ENCODE results near the gene UXS1.
"Not testable (repeated sequence)": the region's sequence is repeated elsewhere in the genome, so short reads cannot be mapped to it uniquely, and the experiment has no call there.

UXS1 gene

DNA sequence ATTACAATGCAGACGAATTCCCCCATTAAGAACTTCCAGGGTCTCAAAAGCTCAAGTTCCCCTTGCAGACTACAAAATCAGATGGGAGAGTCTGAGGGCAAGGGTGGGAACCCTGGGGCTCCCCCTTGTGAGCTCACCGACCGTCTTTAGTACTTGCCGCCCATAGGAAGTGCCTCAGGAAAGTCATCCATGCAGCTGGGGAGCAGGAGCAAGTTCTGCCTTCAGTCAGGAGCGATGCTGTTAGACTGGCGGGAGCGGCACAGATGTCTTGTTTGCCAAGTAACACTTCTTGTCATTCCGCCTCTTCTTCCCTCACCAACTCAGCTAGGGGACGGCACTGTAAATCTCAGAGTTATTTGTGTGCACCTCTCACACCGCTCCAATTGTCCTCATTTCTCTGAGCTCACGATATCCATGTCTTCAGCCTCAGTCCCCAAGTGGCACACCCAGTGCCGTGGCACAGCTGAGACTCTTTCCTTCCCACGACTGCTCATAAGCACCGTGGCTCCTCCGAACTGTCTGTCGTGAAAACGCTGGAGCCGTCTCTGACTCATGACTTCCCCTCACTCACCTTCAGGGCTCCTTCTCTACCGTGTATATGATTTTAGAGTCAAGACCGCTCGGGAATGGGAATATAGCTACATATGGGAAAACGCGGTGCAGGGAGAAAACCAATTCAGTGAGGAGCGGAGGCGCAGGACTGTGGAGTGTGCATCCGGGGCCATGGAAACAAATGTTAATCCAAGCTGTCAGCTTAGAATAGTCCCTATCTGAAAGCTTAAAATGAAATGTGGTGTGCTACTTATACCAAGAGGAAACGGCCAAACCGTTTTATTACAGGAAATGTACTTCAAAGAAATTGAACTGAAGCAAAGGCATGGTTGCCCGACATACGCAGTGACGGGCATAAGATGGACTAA is 34.0 kb downstream of the UXS1 start:
- no peak for DNase-seq

DNA sequence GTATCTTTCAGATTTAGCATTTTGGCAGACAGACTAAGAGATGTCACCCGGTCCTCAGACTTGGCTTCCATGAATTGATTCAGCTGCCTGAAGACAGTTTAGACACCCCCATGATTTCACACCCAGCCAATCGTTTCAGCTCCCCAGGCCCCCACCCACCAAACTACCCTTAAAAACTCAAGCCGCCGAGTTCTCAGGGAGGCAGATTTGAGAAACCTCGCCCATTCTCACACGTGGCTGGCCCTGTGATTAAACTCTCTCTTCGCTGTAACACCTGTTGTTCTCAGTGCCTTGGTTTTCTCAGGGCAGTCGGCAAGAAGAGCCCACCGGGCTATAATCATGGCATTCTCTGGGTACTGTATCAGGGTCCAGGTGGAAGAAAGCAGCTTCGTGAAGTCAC is 35.2 kb downstream of the UXS1 start:
- no peak for DNase-seq

DNA sequence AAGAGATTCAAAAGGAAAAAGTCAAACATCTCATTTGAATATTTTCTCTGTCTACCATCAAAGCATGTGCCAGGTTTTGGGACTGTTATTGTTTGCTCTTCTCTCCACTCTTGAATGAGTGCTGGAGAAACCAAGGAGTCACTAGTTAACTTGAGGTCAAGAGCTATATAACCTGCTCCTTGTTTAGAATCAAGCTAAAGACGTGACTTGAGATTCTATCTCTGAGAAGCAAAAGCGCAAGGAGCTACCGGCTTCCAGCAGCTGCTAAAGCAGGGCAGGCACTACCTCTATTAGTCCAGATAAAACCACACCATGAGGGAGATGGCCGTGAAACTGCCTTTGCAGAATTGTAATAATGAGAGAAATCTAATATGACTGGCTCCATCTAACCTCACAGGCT is 36.0 kb downstream of the UXS1 start:
- no peak for DNase-seq

DNA sequence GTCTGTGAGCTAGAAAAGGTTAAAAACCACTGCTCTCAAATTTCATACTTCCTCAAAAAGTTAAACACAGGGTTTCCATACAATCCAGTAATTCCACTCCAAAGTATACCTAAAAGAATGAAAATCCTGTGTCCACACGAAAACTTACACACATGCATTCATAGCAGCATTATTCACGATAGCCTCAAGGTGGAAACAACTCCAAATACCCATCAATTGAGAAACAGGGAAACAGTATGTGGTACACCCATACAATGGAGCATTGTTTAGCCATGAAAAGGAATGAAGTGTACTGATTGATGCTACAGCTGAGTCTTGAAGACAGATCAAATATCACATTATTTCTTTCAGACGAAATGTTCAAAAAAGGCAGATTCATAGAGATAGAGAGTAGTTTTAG is 36.7 kb downstream of the UXS1 start:
- no peak for DNase-seq

DNA sequence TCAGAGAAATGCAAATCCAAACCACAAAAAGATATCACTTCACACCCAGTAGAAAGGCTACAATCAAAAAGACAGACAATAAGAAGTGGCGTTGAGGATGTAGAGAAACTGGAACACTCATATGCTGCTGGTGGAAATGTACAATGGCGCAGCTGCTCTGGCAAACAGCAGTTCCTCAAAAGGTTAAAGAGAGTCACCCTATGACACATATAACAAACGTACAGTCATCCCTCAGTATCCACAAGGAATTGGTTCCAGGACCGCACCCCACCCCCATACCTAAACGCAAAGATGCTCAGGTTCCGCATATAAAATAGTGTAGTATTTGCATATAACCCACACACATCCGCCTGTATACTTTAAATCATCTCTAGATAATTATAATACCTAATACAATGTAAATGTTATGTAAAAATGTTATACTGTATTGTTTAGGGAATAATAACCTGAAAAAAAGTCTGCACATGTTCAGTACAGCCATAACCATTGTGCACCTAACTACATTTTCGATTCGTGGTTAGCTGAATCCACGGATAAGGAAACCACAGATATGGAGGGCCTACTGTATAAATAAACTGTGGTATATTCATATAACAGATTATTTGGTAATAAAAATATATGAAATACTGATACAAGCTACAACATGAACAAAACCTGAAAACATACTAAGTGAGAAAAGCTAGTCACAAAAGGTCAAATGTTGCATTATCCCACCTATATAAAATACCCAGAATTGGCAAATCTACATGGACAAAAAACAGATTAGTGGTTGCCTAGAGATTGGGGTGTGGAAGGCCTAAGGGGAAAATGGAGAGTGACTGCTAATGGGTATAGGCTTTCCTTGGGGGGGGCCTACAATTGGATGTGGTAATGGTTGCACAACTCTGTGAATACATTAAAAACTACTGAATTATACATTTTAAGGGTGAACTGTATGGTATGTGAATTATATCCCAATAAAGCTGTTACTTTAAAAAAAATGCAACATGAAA is 37.5 kb downstream of the UXS1 start:
- DNase-seq, result no peak

DNA sequence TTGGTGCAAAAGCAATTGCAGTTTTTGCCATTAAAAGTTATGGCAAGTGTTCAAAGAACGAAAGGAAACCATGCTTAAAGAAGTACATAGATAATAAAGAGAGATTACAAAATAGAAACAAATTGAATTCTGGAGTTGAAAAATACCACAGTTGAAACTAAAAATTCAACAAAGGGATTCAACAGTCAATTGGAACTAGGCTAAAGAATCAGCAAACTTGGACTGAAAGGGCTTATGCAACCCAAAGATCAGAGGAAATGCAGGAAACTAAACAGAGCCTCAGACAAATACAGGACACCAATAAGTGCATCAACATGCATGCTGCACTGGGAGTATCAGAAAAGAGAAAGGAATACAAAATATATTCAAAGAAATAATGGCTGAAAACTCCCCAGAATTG is 40.3 kb downstream of the UXS1 start:
- DNase-seq, result no peak

DNA sequence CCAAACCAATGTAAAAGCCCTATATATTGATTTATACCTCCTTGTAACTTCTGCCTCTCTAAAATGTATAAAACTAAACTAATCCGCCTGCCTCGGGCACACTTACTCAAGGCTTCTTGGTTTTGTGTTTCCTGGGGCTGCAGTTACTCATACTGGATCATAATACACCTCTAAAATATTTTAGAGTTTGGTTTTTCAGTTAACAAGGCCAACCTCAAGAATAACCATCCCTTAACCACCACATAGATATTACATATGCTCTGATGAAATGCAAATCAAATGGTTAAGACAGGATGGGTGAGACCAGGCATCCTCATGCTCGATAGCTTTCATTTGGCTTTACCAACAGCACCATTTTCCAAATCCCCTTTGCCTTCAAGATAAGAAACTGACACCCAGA is 46.4 kb downstream of the UXS1 start:
- no peak for DNase-seq

DNA sequence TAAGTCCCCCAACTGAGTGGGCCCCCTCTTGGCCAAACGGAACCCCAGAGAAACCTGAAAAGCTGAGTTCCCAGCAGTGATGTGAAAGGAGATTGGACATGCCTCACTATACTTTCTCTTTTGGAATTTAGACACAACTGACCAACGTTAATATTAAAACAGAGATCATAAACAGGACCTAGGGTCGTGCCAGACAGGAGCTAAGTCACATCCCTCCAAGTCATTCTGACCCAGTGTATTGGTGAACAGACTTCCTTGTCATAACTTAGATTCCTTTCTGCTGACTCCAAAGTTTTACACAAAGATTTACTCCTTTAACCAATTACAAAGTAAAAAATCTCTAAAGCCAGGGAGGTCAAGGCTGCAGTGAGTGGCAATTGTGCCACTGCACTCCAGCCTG is 46.9 kb downstream of the UXS1 start:
- DNase-seq, result no peak

DNA sequence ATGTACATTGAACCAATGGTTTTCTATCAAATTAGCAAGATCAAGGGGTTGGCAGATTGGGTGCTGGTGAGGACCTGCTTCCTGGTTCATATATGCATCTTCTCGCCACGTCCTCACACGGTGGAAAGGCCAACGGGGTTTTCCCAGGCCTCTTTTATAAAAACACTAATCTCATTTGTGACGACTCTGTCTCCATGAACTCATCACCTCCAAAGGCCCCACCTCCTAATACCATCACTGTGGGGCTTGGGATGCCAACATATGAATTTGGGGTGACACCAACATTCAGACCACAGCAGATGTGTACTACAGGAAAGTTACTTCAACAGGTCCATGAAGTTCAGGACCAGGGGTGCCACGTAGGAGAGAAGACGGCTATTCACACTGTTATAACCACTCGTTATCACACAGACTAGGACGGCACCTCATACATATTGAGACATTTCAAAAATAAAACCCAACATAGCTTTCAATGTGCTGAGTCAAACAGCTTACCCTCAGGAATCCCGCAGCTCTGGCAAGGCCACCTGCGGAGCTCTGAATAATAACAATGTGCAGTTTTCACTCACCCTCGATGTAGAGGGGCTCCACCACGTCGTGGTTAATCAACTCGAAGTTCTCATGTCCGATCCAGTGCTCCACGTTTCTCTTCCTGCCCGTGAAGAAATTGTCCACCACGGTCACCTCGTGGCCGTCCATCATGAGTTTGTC is 49.3 kb downstream of the UXS1 start:
- DNase-seq, result no peak

DNA sequence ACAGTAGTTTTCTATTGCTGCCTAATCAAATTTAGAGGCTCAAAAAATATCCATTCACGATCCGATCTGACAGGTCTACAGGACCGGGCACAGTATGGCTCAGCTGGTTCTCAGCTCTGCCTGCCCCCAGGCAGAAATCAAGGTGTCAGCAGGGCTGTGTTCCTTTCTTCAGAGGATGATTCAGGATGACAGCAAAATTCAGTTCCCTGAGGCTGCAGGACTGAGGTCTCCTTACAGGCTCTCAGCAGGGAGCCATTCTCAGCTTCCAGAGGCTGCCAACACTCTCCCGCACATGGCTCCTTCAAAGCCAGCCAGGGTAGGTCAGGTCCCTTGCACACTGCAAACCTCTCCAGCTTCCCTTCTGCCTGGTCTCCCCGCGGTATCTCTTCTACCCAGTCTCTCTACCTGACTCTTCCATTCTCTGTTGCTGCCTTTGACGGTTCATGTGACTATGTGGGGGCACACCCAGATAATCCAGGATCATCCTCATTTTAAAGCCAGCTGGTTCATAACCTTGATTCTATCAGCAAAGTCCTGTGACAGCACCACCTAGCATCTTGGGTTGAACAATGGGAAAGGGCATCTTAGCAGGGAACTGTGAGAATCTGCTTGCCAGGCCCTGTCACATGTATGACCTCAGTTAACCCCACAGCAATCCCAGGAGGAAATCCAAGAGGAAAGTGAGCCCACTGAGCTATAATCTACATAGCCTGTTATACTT is 50.4 kb downstream of the UXS1 start:
- no peak for DNase-seq

DNA sequence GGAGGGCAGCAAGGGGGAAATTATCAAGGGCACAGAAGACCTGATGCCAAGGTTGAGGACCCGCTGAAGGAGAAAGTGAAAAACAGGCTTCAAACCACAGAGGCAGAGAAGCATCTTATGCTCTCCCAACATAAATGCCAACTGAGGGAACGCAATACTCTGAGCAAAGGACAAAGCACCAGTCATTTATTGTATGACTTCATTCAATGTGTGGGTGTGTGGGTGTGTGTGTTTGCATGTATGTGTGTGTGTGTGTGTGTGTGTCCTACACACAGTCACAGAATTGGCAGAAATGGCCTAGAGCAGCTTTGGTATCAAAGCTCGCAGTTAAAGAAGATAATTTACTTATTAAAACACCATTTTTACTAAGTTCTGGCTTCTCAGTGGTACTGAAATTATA is 51.4 kb downstream of the UXS1 start:
- DNase-seq, result no peak

DNA sequence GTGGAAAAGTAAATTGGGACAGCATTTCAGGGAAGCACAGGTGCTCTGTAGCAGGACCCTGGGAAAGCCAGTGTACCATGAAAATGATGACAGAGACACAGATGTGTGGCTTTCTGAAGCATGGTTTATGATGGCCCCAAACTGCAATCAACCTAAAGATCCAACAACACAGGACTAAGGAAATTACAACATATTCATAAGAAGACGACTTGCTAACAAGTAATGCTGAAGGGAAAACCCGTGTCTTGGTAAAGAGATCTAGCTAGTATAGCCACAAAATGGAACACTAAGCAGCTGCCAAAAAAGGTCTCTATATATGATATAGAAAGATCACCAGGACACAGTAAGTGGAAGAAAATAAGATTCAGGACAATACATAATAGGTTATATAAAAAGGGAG is 53.2 kb downstream of the UXS1 start:
- DNase-seq, result no peak

DNA sequence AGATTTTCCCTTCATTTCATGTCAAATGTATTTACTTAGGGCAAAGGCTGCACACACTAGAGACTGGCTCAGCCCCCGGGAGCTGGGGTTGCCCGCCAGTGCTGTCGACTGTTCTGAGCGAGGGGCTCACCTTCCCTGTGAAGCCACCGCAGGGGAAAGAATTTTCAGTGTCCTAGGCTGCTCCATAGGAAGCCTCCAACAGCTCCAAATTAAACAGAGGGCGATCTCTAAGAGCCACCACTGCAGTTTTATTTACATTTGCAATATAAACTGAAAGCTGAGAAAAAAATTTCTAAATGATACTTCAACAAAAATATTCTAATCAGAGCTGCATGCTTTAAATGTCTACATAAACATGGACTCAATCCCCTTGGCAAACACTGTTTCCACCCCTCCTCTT is 54.0 kb downstream of the UXS1 start:
- no peak for DNase-seq

DNA sequence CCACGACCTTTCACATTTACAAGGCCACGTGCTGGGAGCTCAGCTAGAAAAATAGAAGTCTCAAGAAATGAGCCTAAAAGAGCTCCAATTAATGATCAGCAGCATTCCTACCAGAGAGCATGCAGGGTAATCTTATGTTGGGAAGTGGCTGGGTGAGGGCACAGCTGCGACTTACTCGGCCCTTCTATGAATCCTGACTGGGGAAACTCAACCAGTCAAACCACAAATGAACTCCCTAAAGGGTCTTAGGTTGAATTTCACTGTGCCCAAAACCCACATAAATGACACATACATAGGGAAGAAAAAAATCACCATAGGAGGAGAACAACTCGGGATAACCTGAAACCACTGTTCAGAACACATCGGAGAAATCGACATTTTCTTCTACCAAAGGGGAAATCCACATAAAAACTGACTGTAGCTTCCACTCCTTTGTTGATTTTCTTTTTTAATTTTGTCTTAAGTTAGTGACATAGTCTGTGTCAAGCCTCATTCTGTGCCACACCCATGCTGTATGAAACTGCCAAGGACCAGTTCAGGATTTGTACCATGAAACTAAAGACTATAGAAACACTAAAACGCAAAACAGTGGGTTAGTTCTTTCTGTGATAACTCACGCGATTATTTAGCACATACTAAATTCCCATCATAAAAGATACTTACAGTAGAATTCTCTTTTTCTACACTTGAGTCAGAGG is 54.7 kb downstream of the UXS1 start:
- no peak for DNase-seq

DNA sequence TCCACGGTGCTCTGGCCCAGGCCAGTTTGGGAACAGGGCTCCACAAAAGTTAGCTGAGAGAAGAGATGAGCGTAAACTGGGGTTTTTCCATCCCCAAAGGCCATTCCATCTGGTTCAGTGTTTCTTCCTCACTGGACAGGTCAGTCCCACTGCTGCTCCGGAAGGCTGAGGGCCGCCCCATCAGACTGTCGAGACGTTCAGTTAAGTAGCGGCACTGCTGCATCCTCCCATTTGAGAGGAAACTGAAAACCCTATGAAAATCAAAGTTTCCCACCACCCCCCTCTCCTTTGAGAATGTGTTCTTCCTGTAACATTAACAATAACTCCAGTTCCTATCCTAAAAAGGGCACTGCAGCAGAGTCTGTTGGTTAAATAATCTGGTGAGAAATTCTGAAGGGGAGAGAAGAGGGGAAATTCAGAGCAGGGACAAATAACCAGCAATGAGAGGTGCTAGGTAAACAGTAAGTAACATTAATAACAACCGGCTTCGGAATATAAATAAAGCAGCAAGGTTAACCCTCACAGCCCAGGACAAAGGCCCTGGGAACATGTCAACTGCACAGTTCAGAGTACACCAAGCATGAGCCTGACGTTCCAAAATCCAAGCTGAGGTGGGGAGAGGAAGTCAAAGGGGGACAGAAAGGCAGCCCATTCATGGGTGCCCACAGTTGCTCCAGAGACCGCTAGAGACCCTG is 55.4 kb downstream of the UXS1 start:
- DNase-seq, result no peak

DNA sequence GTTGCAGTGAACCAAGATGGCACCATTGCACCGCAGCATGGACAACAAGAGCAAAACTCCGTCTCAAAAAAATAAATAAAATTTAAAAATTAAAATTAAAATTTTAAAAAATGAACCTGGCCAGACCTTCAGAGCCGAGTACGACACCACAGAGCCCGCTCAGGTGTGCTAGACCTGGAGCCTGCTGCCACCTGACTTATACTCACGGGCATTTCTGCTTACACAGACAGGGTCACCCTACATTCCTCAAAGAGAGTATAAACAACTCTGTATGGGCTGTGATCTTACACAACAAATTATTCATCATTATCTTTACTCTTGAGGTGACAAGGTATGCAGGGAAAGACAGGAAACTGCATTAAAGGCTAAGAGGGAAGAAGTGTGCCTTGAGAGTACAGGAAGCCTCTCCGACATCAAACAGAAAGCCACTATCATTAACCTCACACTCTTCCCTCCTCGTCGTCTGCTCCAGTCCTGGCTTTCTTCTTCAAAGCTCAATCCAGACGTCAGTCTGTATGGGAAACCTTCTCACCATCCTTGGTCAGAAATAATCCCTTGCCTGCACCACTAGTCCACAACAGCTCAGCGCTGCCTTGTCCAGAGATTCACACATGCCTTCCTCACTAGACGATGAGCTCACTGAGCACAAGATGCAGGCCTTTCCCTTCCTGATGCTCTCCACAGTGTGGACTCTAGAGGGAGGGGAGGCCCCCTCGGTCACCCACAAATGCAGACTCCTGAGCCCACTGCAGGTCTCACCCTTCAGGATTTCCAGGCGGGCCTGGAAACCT is 56.2 kb downstream of the UXS1 start:
- no peak for DNase-seq

DNA sequence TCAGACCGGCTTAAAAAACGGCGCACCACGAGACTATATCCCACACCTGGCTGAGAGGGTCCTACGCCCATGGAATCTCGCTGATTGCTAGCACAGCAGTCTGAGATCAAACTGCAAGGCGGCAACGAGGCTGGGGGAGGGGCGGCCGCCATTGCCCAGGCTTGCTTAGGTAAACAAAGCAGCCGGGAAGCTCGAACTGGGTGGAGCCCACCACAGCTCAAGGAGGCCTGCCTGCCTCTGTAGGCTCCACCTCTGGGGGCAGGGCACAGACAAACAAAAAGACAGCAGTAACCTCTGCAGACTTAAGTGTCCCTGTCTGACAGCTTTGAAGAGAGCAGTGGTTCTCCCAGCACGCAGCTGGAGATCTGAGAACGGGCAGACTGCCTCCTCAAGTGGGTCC is 62.9 kb downstream of the UXS1 start:
- DNase-seq, result not testable (repeated sequence)

DNA sequence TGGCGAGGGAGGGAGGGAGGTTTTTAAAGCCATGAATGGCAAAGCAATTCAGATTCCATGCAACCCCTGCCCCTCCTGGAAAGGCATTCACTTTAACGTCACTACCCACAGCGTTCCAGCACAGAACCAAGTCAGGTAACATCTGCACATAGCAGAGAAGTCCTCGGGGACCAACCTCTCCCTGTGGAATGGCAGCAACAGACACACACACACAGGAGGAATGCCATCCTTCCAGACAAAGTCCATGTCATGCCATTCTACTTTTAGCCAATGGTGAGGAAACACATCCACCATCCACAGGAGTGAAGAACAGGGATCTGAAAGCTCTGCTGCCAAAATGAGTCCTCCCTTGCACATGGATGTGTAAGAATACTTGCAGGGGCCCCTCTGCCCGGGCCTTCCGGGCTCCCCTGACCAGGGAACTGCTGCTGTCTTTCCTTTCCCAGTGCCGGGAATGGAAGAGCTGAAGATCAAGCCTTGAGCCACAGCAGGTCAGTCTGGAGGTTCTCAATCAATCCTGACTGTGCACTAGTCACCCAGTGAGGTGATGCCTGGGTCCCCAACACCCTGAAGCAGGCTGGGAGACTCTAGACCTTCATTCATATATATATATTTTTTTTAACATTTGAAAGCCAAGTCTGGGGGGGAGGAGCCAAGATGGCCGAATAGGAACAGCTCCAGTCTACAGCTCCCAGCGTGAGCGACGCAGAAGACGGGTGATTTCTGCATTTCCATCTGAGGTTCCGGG is 63.7 kb downstream of the UXS1 start:
- no peak for DNase-seq

DNA sequence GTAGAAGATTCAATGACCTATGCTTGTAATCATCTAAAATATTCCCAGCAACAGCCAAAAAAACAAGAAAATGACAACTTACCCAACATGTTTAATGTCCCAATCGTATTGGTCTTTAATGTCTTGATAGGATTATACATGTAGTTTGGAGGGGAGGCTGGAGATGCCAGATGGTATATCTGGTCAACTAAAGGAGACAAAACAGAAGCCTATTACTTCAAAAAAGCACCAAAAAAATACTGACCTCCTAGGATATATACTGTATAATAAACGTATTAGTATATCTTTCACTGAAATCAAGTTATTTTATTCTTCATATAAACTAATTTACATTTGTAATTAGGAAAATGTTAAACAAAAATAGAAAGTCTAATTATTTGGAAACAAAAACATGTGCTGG is 64.5 kb downstream of the UXS1 start:
- no peak for DNase-seq

DNA sequence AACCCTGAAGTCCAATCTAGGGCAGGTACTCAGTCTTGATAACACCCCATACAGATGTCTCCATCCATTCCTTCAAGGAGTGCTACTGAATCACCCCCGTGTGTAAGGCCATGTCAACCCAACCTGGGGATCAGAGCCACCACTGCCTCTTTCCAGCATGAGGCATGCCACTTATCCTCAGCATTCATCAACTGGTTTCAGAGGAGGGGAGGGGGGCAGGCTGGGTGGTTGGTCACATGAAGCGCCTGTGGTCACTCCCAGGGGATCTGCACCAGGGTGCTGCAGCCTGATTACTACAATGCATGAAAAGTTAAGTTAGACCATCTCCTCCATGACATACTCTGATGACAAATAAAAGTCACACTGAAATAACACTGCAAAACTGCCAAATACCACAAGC is 65.0 kb downstream of the UXS1 start:
- DNase-seq, result no peak
